SKM-1 treated with dmso at 0.1 percent for 144 hours (cell line): Measurements from ENCODE around the gene SLC25A33.
"Not testable (repeated sequence)": the region's sequence is repeated elsewhere in the genome, so short reads cannot be mapped to it uniquely, and the experiment has no call there.

ENCODE experiments used
- DNase-seq: peaks from one replicate; lab custom pipeline; 2025; ENCODE audit not compliant: unreplicated experiment; lab: John Stamatoyannopoulos, UW

The SLC25A33 gene

GRCh38 chr1:9538669-9539164 lies 548 bp upstream of the SLC25A33 start:
- DNase-seq, result no peak

- DNase-seq, result peak; percentile 61
Observed at GRCh38 chr1:9539829-9540550, 725 bp downstream of the SLC25A33 start.

GRCh38 chr1:9542430-9542829 lies 3.2 kb downstream of the SLC25A33 start:
- no peak for DNase-seq

DNA sequence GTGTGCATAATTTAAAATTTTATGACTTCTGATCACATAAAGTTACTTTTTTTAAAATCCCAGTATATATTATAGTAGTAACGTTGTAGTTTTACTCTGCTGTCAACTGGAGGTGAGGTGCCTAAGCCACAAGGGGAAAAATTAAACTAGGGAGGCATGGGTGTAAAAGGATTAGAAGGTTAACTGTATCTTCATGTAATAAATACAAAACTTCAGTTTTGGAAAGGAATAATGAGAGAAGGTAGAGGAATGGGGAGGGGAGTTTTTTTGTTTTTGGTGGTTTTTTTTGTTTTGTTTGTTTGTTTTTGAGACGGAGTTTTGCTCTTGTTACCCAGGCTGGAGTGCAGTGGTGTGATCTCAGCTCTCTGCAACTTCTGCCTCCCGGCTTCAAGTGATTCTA lies 5.7 kb downstream of the SLC25A33 start:
- DNase-seq, result no peak

GRCh38 chr1:9549955-9550546 lies 10.8 kb downstream of the SLC25A33 start:
- DNase-seq, result no peak

DNA sequence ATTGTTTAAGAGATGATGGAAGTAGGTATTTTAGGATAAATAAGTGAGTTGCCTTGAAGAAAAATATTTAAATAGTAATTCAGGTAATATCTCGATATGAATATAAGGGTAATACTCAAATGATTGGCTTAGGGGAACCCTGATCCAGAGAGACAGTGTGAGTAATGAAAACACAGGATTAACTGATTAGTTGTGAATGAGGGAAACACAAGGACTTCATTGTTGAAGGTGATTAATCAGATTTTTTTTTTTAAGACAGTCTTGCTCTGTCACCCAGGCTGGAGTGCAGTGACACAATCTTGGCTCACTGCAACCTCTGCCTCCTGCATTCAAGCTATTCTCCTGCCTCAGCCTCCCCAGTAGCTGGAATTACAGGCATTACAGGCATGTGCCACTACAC lies 12.7 kb downstream of the SLC25A33 start:
- DNase-seq, result no peak

DNA sequence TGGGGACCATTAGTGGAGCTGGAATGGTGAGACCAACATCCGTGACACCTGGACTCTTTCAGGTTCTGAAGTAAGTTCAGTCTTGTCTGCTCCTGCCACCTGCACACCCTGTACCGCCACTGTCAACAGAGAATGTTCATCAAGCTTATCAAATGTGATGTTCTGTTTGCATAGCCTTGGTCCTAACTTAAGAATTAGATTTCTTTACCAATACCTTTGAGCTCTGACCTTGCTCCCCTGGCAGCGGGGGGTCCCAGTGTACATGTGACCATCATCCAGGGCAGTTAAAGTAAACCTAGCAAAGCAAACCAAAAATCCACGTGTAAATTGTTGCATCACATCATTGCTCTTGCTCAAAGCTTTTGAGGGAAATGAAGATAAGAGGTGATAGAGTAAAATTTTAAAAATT lies 14.5 kb downstream of the SLC25A33 start:
- DNase-seq, result no peak

DNA sequence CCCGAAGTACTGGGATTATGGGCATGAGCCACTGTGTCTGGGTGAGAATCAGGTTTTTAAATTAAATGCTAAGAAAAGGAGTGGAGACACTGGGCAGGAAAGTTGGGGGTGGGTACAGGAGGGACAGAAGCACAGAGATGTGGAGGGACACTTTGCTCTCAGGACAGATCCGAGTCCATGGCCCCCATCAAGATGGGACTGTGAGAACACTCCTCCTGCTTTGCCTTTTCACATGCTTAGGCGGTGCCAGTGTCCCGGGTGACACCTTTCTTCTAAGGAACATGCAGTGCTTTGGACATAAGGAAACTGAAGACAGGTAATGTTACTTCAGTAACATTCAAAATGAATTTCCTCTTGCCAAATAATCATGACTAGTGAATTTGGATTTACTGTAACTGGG lies 16.7 kb downstream of the SLC25A33 start:
- no peak for DNase-seq

DNA sequence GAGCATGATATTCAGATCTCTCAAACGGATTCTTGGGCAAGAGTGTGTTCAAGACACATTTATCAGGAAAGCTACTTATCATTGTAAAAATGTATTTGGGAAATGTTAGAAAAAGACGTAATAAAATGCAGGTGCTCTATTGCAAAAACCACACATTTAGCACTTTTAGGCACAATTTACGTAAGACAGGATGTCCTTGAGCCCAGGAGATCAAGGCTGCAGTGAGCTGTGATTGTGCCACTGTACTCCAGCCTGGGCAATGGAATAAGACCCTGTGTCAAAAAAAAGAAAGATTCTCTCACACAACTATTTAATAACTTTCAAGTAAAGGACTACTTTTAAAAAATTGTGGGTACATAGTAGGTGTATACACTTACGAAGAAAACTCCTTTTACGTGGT lies 18.4 kb downstream of the SLC25A33 start:
- no peak for DNase-seq

DNA sequence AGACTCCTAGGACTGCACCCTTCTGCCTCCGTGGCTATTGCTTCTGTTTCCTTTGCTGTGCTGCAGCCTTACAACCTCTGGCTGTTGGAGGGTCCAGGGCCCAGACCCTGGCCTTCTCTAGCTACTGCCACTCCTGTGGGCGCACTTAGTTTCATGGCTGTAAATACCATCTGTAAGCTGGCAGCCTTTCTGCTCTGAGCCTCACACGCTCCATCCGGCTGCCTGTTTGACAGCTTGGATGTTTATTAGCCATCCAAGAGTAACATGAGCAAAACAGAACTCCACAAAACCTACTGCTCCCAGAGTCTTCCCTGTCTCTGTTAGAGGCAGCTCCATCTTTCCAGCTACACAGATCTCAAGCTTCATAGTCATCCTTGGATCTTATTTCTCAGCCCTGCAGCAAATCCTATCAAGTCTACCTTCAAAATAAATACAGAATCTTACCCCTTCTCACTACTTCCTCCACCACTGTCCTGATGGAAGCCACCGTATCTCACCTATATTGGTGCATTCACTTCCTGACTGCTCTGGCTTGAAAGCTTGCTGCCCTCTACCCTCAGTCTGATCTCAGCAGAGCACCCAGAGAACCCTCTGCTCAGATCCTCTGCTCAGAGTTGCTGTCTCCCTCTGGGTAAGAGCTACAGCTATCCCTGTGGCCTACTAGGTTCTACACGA lies 19.1 kb downstream of the SLC25A33 start:
- no peak for DNase-seq

GRCh38 chr1:9558946-9559545 lies 19.8 kb downstream of the SLC25A33 start:
- no peak for DNase-seq

DNA sequence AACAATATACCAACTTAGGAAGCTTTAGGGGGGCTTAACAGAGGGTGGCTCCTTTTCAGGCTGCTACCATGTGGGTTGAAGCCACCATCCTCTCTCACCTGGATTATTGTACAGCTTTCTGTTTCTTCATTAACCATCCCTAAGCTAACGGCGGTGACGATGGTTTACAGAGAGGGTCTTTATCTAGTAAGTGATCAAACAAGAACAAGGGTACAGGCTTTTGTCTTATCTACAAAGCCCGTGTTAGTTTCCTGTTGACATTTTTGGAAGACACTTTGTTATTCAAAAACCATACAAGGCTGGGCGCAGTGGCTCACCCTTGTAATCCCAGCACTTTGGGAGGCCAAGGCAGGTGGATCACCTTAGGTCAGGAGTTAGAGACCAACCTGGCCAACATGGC lies 20.4 kb downstream of the SLC25A33 start:
- DNase-seq, result no peak

- not testable (repeated sequence) for DNase-seq
Observed at GRCh38 chr1:9560090-9560489, 20.8 kb downstream of the SLC25A33 start.

- peak; percentile 52 for DNase-seq
Observed at GRCh38 chr1:9561429-9561828, 22.2 kb downstream of the SLC25A33 start.

GRCh38 chr1:9569267-9569666 lies 30.0 kb downstream of the SLC25A33 start:
- no peak for DNase-seq

DNA sequence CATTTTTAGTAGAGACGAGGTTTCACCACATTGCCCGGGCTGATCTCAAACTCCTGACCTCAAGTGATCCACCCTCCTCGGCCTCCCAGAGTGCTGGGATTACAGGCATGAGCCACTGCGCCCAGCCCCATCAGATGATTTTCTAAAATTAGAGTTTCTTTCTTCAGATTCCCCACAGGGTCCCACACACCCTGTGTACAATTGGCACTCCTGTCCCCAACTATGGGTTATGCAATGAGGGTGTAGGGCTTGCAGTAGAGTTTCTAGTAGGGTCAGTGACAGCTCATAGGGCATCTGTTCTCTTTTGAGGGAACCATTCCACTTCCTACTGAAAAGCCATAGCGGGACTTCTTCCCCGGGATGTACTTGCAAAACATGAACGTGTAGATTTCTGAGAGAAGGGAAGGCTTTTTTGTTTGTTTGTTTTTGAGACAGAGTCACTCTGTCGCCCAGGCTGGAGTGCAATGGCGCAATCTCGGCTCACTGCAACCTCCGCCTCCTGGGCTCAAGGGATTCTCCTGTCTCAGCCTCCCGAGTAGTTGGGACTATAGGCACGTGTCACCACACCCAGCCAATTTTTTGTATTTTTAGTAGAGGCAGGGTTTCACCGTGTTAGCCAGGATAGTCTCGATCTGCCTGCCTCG lies 31.7 kb downstream of the SLC25A33 start:
- not testable (repeated sequence) for DNase-seq

GRCh38 chr1:9573723-9574122 lies 34.5 kb downstream of the SLC25A33 start:
- no peak for DNase-seq

DNA sequence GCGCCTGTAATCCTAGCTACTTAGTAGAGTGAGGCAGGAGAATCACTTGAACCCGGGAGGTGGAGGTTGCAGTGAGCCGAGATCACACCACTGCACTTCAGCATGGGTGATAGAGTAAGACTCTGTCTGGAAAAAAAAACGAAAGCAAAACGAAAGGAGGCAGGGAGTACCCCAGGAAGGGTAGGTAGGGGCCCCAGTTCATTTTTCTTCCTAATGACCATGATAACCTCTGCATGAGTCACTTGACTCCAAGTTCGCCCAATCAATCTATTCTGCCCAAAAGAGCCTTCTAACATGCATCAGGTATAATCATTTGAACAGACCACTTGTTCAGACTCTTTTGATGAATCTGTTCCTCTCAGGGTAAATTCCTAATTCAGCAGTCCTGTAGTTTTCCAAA lies 36.2 kb downstream of the SLC25A33 start:
- DNase-seq, result no peak

DNA sequence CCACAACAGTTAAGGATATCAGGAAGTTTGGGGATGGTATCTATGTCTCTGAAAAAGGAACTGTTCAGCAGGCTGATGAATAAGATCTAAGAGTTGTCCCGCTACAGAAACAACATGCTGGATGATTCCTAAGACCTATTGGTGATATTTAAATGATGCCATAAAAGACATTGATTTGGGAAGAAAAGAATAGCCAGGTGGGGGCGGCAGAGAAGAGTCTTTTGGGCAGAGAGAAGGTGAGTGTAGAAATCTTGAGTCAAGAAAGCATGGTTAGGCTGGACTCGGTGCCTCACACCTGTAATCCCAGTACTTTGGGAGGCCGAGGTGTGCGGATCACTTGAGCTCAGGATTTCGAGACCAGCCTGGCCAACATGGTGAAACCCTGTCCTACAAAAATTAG lies 37.6 kb downstream of the SLC25A33 start:
- DNase-seq, result no peak

DNA sequence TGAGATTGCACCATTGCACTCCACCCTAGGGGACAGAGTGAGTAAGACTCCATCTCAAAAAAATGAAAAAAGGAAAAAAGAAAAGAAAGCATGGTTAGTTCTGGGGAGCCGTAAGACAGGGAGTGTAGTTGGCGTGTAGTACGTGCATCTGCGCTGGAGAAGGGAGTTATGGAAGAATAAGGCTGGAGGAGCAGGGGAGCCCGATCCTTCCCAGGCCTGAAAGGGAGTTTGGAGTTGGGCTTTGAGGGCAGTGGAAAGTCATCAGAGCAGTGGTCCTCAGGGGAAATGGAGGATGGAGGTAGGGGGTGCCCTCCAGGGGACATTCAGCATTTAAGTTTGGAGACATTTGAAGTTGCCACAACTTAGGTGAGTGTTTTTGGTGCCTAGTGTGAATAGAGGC lies 38.2 kb downstream of the SLC25A33 start:
- DNase-seq, result no peak

GRCh38 chr1:9580942-9581341 lies 41.7 kb downstream of the SLC25A33 start:
- no peak for DNase-seq
